ENCODE measurements around the gene EXOC3L4.

DNA sequence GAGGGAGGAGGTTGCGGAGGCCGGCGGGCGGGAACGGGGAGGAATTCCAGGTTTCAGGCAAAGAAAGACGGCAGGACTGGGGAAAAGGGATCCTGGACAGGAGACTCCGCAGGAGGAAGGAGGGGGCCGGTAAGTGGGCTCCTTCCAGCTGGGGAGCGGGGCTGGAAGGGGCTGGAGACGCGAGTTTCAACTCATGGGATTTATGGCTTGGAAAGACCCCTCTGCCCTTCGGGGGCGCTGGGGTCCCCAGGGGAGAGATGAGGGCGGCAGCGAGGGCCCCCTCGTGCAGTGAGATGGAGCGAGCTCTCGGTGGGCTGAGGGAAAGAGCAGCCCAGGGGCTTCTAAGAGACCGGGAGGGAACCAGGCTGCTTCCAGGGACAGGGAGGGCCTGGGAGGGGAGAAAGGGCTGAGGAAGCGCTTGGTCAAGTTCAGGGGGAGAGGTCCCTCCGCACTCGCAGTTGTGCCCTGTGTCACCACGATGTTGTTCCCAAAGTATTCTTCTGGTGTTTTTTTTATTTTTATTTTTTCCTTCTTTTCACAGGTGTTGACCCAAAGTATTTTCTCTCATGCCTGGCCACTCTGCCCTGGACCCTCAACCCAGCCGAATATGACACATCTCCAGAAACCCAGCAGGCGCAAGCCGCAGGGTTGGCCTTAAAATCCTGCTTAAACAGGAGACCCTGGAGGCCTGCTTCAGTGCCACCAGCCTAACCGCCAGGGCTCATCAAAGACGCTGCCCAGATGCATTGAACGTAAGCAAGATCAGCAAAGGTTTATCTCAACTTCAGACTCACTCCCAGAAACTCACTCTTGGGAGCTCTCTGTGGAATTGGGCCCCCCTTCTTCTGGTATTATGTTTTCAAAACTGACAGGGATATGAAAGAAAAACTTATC lies 44.9 kb downstream of the EXOC3L4 start:
- TF ChIP-seq CTCF (IDR thresholded peaks at IDR 0.05; ENCODE audit: insufficient read depth, low read length): no peak
- TF ChIP-seq, protein P1, sequence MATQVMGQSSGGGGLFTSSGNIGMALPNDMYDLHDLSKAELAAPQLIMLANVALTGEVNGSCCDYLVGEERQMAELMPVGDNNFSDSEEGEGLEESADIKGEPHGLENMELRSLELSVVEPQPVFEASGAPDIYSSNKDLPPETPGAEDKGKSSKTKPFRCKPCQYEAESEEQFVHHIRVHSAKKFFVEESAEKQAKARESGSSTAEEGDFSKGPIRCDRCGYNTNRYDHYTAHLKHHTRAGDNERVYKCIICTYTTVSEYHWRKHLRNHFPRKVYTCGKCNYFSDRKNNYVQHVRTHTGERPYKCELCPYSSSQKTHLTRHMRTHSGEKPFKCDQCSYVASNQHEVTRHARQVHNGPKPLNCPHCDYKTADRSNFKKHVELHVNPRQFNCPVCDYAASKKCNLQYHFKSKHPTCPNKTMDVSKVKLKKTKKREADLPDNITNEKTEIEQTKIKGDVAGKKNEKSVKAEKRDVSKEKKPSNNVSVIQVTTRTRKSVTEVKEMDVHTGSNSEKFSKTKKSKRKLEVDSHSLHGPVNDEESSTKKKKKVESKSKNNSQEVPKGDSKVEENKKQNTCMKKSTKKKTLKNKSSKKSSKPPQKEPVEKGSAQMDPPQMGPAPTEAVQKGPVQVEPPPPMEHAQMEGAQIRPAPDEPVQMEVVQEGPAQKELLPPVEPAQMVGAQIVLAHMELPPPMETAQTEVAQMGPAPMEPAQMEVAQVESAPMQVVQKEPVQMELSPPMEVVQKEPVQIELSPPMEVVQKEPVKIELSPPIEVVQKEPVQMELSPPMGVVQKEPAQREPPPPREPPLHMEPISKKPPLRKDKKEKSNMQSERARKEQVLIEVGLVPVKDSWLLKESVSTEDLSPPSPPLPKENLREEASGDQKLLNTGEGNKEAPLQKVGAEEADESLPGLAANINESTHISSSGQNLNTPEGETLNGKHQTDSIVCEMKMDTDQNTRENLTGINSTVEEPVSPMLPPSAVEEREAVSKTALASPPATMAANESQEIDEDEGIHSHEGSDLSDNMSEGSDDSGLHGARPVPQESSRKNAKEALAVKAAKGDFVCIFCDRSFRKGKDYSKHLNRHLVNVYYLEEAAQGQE (IDR thresholded peaks at IDR 0.05; ENCODE audit: insufficient replicate concordance, low read depth): no peak
- no peak for TF ChIP-seq POLR2AphosphoS5 (IDR thresholded peaks at IDR 0.05; ENCODE audit: low read depth)
- TF ChIP-seq SPI1 (IDR thresholded peaks at IDR 0.05; ENCODE audit: borderline replicate concordance, low read depth): no peak

Measured in HL-60 (cell line).